Skeletal muscle satellite cell (primary cell): ENCODE measurements around the gene CFAP119.

Experiments used
- H3K27me3 ChIP-seq: 2 replicates; pipeline ENCODE4 v1.7.0; 2013; ENCODE audit warnings: low read length; ENCODE audit not compliant: control insufficient read depth, insufficient read depth
- H3K36me3 ChIP-seq: 2 replicates; pipeline ENCODE4 v1.7.0; 2013; ENCODE audit warnings: mild to moderate bottlenecking, control low read depth, low read length; ENCODE audit not compliant: insufficient read depth
- H3K4me1 ChIP-seq: 2 replicates; pipeline ENCODE4 v1.7.0; 2013; ENCODE audit warnings: low read length; ENCODE audit not compliant: control insufficient read depth, insufficient read depth
- H3K4me2 ChIP-seq: 2 replicates; pipeline ENCODE4 v1.7.0; 2013; ENCODE audit warnings: mild to moderate bottlenecking, low read length
- H3K4me3 ChIP-seq: 2 replicates; pipeline ENCODE4 v1.7.0; 2013; ENCODE audit warnings: low read length
- H3K9ac ChIP-seq: 2 replicates; pipeline ENCODE4 v1.7.0; 2013; ENCODE audit warnings: mild to moderate bottlenecking, low read depth, low read length, moderate library complexity
- H3K9me3 ChIP-seq: replicated peaks from 2 replicates; pipeline ENCODE4 v1.7.0; 2013; ENCODE audit warnings: mild to moderate bottlenecking, control low read depth, low read length
- small RNA-seq: library from RNA; depleted of rRNA; stranded (forward); fragments of <200 nt; gene quantifications from one replicate; pipeline ENCODE3, GENCODE V24; 2012

Gene CFAP119

GRCh38 chr16:30711712-30712111 lies 50.1 kb downstream of the CFAP119 start:
- peaks cover 92% of the 10 kb centered on the region for H3K36me3 ChIP-seq
- H3K4me2 ChIP-seq, result no peak overlapping the region

GRCh38 chr16:30710971-30711370 lies 50.9 kb downstream of the CFAP119 start:
- Histone ChIP-seq H3K36me3 (peaks cover 92% of the 10 kb centered on the region), H3K9me3 (no peaks in the 10 kb centered on the region), H3K4me1 (peaks cover 13% of the 10 kb centered on the region), H3K4me3 (no peak overlapping the region), H3K27me3 (no peaks in the 10 kb centered on the region), H3K9ac (no peak overlapping the region), H3K4me2 (no peak overlapping the region)

More at GRCh38 chr16:30711712-30712111, 50.1 kb downstream of the CFAP119 start:
- Histone ChIP-seq H3K9me3 (no peaks in the 10 kb centered on the region), H3K27me3 (no peaks in the 10 kb centered on the region), H3K9ac (no peak overlapping the region), H3K4me3 (no peak overlapping the region), H3K4me1 (peaks cover 13% of the 10 kb centered on the region)

Small RNA genes within 50 kb of the gene (small RNA-seq; reads per million reads assigned to genes)
- gene SNORA30, result 614 reads per million, percentile 99 among the genes with 10 or more reads in this experiment
